IMR-90 (cell line): ENCODE measurements around the gene ANKRD13A. TPM values are rescaled to one million over a fixed set of nuclear protein-coding genes. Genes with fewer than 3 reads are reported as not detected.

ENCODE experiments used
- ATAC-seq: fragments of 200-7000 bp; cut with Tn5 transposase; 2 replicates; pipeline ENCODE4 v1.9.1; 2020; ENCODE audit warnings: low read depth, mild to moderate bottlenecking, moderate library complexity
- BruUV-seq: library from RNA; stranded (reverse); fragments of 400-500 nt; replicated peaks from 2 replicates; lab custom pipeline; 2021; lab: Mats Ljungman, UMichigan
- CTCF ChIA-PET: fragments of 300-600 bp; formaldehyde crosslinking; extraction: SDS; loops from one replicate; lab custom pipeline; 2021; ENCODE audit warnings: antibody characterized with exemption; lab: Yijun Ruan, JAX
- POLR2A ChIA-PET: fragments of 300-600 bp; sonication (Branson Sonifier 250); formaldehyde crosslinking; loops from one replicate; lab custom pipeline; 2022; ENCODE audit warnings: antibody characterized with exemption; ENCODE audit not compliant: unreplicated experiment; lab: Charles Lee
- DNase-seq: peaks from one replicate; pipeline ENCODE4 v3.0.0; 2013
- H2AFZ ChIP-seq: replicated peaks from 2 replicates; pipeline ENCODE3; 2013; ENCODE audit warnings: low read length, mild to moderate bottlenecking; ENCODE audit not compliant: poor library complexity
- H2AK5ac ChIP-seq: 2 replicates; pipeline ENCODE4 v1.6.1; 2013; ENCODE audit warnings: low read depth, low read length, inconsistent platforms
- H2AK9ac ChIP-seq: replicated peaks from 2 replicates; pipeline ENCODE3; 2013; ENCODE audit warnings: mild to moderate bottlenecking, low read depth, low read length, moderate library complexity; ENCODE audit not compliant: poor library complexity
- H2BK120ac ChIP-seq: 2 replicates; pipeline ENCODE4 v1.6.1; 2013; ENCODE audit warnings: low read depth, low read length, inconsistent platforms
- H2BK15ac ChIP-seq: 3 replicates; pipeline ENCODE4 v1.6.1; 2013; ENCODE audit warnings: low read depth, low read length, inconsistent platforms
- H2BK20ac ChIP-seq: 2 replicates; pipeline ENCODE4 v1.6.1; 2013; ENCODE audit warnings: low read depth, mild to moderate bottlenecking, inconsistent platforms, low read length, moderate library complexity
- H2BK5ac ChIP-seq: 2 replicates; pipeline ENCODE4 v1.6.1; 2013; ENCODE audit warnings: mild to moderate bottlenecking, low read depth, low read length, inconsistent platforms; ENCODE audit not compliant: poor library complexity, severe bottlenecking
- H3K14ac ChIP-seq: replicated peaks from 2 replicates; pipeline ENCODE4 v1.6.1; 2013; ENCODE audit warnings: low read depth, low read length, inconsistent platforms
- H3K18ac ChIP-seq: 2 replicates; pipeline ENCODE4 v1.6.1; 2013; ENCODE audit warnings: low read depth, low read length, control low read depth
- H3K23ac ChIP-seq: 2 replicates; pipeline ENCODE4 v1.6.1; 2013; ENCODE audit warnings: low read depth, low read length, inconsistent platforms
- H3K27ac ChIP-seq: 2 replicates; pipeline ENCODE4 v1.5.1; 2013; ENCODE audit warnings: mild to moderate bottlenecking, control low read depth, low read length; ENCODE audit not compliant: insufficient read depth
- H3K27me3 ChIP-seq: 2 replicates; pipeline ENCODE4 v1.6.1; 2013; ENCODE audit warnings: low read length; ENCODE audit not compliant: control insufficient read depth, insufficient read depth
- H3K36me3 ChIP-seq: 2 replicates; pipeline ENCODE4 v1.6.1; 2013; ENCODE audit warnings: low read length, mixed read lengths; ENCODE audit not compliant: control insufficient read depth, insufficient read depth
- H3K4ac ChIP-seq: 2 replicates; pipeline ENCODE4 v1.6.1; 2013; ENCODE audit warnings: low read depth, low read length, inconsistent platforms
- H3K4me1 ChIP-seq: 2 replicates; pipeline ENCODE4 v1.6.1; 2013; ENCODE audit warnings: low read length, mixed read lengths; ENCODE audit not compliant: control insufficient read depth, insufficient read depth
- H3K4me2 ChIP-seq: 2 replicates; pipeline ENCODE4 v1.6.1; 2013; ENCODE audit warnings: low read depth, mild to moderate bottlenecking, control low read depth, low read length, moderate library complexity
- H3K4me3 ChIP-seq: 2 replicates; pipeline ENCODE4 v1.5.1; 2013; ENCODE audit warnings: low read depth, mild to moderate bottlenecking, control low read depth, low read length, moderate library complexity; ENCODE audit not compliant: insufficient read depth
- H3K56ac ChIP-seq: 2 replicates; pipeline ENCODE4 v1.6.1; 2013; ENCODE audit warnings: low read length, inconsistent platforms; ENCODE audit not compliant: insufficient read depth; ENCODE audit errors: extremely low read depth
- H3K79me1 ChIP-seq, 2 experiments: 2 replicates each; pipeline ENCODE4 v1.6.1; 2013; ENCODE audit warnings: low read length in 2 of 2, inconsistent platforms in 1 of 2, low read depth in 1 of 2
- H3K9ac ChIP-seq: 2 replicates; pipeline ENCODE4 v1.6.1; 2013; ENCODE audit warnings: low read depth, low read length, control low read depth
- H3K9me1 ChIP-seq: 2 replicates; pipeline ENCODE4 v1.6.1; 2013; ENCODE audit warnings: low read length, inconsistent platforms; ENCODE audit not compliant: insufficient read depth
- H3K9me3 ChIP-seq: 2 replicates; pipeline ENCODE4 v1.6.1; 2013; ENCODE audit warnings: low read length; ENCODE audit not compliant: control insufficient read depth, insufficient read depth
- H4K20me1 ChIP-seq: 2 replicates; pipeline ENCODE4 v1.6.1; 2013; ENCODE audit warnings: low read length, inconsistent platforms; ENCODE audit not compliant: insufficient read depth
- H4K5ac ChIP-seq: 2 replicates; pipeline ENCODE4 v1.6.1; 2013; ENCODE audit warnings: mild to moderate bottlenecking, low read depth, low read length, control low read depth
- H4K8ac ChIP-seq, 2 experiments: 2 replicates each; pipeline ENCODE4 v1.6.1; 2013; ENCODE audit warnings: low read depth in 2 of 2, low read length in 2 of 2, control low read depth in 1 of 2, inconsistent platforms in 1 of 2
- H4K91ac ChIP-seq: 2 replicates; pipeline ENCODE4 v1.6.1; 2013; ENCODE audit warnings: low read depth, low read length, inconsistent platforms; ENCODE audit not compliant: insufficient read depth
- BHLHE40 ChIP-seq: fragments of 150-350 bp; IDR thresholded peaks from 2 replicates; pipeline ENCODE4 v1.6.1; 2016; ENCODE audit warnings: mild to moderate bottlenecking, low read depth, low read length
- CEBPB ChIP-seq: IDR thresholded peaks from 2 replicates; pipeline ENCODE4 v1.6.1; 2012; ENCODE audit warnings: low read depth, low read length, improper control_type of control experiment
- CHD1 ChIP-seq: IDR thresholded peaks from 2 replicates; pipeline ENCODE4 v1.6.1; 2012; ENCODE audit warnings: low read depth, low read length, improper control_type of control experiment
- ELK1 ChIP-seq: fragments of 150-350 bp; IDR thresholded peaks from 2 replicates; pipeline ENCODE4 v1.6.1; 2016; ENCODE audit warnings: low read depth, mild to moderate bottlenecking, low read length, moderate library complexity, borderline replicate concordance
- FOS ChIP-seq: fragments of 150-350 bp; IDR thresholded peaks from 2 replicates; pipeline ENCODE4 v1.6.1; 2016; ENCODE audit warnings: low read depth, low read length
- MAFK ChIP-seq: IDR thresholded peaks from 2 replicates; pipeline ENCODE4 v1.6.1; 2012; ENCODE audit warnings: low read depth, low read length, improper control_type of control experiment
- MAZ ChIP-seq: IDR thresholded peaks from 2 replicates; pipeline ENCODE4 v1.6.1; 2012; ENCODE audit warnings: low read depth, mild to moderate bottlenecking, low read length, improper control_type of control experiment, moderate library complexity, borderline replicate concordance
- NFE2L2 ChIP-seq: fragments of 150-350 bp; IDR thresholded peaks from 2 replicates; pipeline ENCODE4 v1.6.1; 2016; ENCODE audit warnings: low read depth, mild to moderate bottlenecking, low read length
- SMC3 ChIP-seq: fragments of 150-350 bp; IDR thresholded peaks from 2 replicates; pipeline ENCODE4 v1.6.1; 2016; ENCODE audit warnings: low read depth, mild to moderate bottlenecking, antibody characterized with exemption, low read length, moderate library complexity
- WGBS, 2 experiments: methylation state at CpG; one replicate each; pipeline versions ENCODE4 v1.1.5 to v1.1.7; 2013; ENCODE audit warnings: missing lambda C conversion rate in 2 of 2; ENCODE audit not compliant: insufficient read length in 1 of 2; ENCODE audit errors: extremely low coverage in 2 of 2; 5-methylcytosine and 5-hydroxymethylcytosine counted together
- dilution Hi-C: fragments of 300-500 bp; cut with HindIII; formaldehyde crosslinking; loops from one replicate; pipeline ENCODE4 v1.14.3; 2018; ENCODE audit warnings: low sequenced_read_pairs; ENCODE audit not compliant: unreplicated experiment
- in situ Hi-C: fragments of 300-500 bp; cut with MboI; formaldehyde crosslinking; loops from 3 replicates; pipeline ENCODE4 v1.14.3; 2019; ENCODE audit warnings: low sequenced_read_pairs, inconsistent platforms, mixed read lengths
- intact Hi-C: fragments of 100-400 bp; cut with micrococcal nuclease; formaldehyde crosslinking; loops from 2 replicates; pipeline ENCODE4 v1.10.0; 2022
- polyA plus RNA-seq, 3 experiments: library from polyadenylated mRNA; depleted of rRNA; stranded (reverse); fragments of >200 nt; gene quantifications; 2 replicates each; pipeline ENCODE4 v1.2.3, GENCODE V29; 2012; ENCODE audit warnings: low replicate concordance in 1 of 3
- total RNA-seq: library from RNA; depleted of rRNA; stranded (reverse); fragments of >200 nt; gene quantifications from 2 replicates; pipeline ENCODE4 v1.2.3, GENCODE V29; 2012
- TF ChIP-seq, protein P1 (sequence below): fragments of 150-350 bp; IDR thresholded peaks from 2 replicates; pipeline ENCODE4 v1.6.1; 2017; ENCODE audit warnings: mild to moderate bottlenecking, antibody characterized with exemption, low read length, low read depth
- TF ChIP-seq, protein P2 (sequence below): conservative IDR thresholded peaks from 2 replicates; pipeline ENCODE4 v1.5.1; 2012; ENCODE audit warnings: mild to moderate bottlenecking, low read depth, low read length, improper control_type of control experiment

ANKRD13A gene
- total and polyA plus RNA-seq, 2 of the 4 experiments (the other 2 are of a cell fraction) = 299 to 449 TPM

GRCh38 chr12:110071967-110072366 lies 72.7 kb downstream of the ANKRD13A start:
- CTCF ChIA-PET = no interaction called here
- in situ Hi-C loops = no loop called here

More at GRCh38 chr12:110071967-110072366, 72.7 kb downstream of the ANKRD13A start:
- Histone ChIP-seq H3K4me1 (0 out of 2 replicates have a peak, but pooled peaks cover 2% of the 10 kb centered on the region), H3K36me3 (no peaks in the 10 kb centered on the region), H4K5ac (no peak overlapping the region), H2BK120ac (no peak overlapping the region), H3K4me3 (no peak overlapping the region), H3K27me3 (no peaks in the 10 kb centered on the region), H3K56ac (no peak overlapping the region), H2AFZ (no peak overlapping the region), H2BK5ac (no peak overlapping the region), H4K91ac (no peak overlapping the region), H2BK15ac (no peak overlapping the region), H2AK5ac (no peak overlapping the region), H3K9me1 (no peaks in the 10 kb centered on the region), H3K27ac (no peak overlapping the region), H4K8ac (no peak overlapping the region), H3K79me1 (no peaks in the 10 kb centered on the region), H3K4me2 (no peak overlapping the region), H2AK9ac (no peak overlapping the region), H3K18ac (no peak overlapping the region), H3K14ac (no peak overlapping the region), H3K4ac (no peak overlapping the region), H3K9me3 (no peaks in the 10 kb centered on the region), H2BK20ac (no peak overlapping the region), H3K9ac (no peak overlapping the region), H4K20me1 (no peaks in the 10 kb centered on the region), H3K23ac (no peak overlapping the region)
- no peak for ATAC-seq
- POLR2A ChIA-PET = no interaction called here
- intact Hi-C loops (no loop called here), dilution Hi-C loops (no loop called here)
- WGBS, 2 experiments = no CpG with 5 or more reads among the region's 3 CpGs
- TF ChIP-seq, protein P1, sequence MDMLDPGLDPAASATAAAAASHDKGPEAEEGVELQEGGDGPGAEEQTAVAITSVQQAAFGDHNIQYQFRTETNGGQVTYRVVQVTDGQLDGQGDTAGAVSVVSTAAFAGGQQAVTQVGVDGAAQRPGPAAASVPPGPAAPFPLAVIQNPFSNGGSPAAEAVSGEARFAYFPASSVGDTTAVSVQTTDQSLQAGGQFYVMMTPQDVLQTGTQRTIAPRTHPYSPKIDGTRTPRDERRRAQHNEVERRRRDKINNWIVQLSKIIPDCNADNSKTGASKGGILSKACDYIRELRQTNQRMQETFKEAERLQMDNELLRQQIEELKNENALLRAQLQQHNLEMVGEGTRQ = no peak
- TF ChIP-seq CHD1 (no peak), CEBPB (no peak), MAFK (no peak), ELK1 (no peak), BHLHE40 (no peak), SMC3 (no peak), FOS (no peak), NFE2L2 (no peak), MAZ (no peak)
- TF ChIP-seq, protein P2, sequence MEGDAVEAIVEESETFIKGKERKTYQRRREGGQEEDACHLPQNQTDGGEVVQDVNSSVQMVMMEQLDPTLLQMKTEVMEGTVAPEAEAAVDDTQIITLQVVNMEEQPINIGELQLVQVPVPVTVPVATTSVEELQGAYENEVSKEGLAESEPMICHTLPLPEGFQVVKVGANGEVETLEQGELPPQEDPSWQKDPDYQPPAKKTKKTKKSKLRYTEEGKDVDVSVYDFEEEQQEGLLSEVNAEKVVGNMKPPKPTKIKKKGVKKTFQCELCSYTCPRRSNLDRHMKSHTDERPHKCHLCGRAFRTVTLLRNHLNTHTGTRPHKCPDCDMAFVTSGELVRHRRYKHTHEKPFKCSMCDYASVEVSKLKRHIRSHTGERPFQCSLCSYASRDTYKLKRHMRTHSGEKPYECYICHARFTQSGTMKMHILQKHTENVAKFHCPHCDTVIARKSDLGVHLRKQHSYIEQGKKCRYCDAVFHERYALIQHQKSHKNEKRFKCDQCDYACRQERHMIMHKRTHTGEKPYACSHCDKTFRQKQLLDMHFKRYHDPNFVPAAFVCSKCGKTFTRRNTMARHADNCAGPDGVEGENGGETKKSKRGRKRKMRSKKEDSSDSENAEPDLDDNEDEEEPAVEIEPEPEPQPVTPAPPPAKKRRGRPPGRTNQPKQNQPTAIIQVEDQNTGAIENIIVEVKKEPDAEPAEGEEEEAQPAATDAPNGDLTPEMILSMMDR = no peak
- BruUV-seq = no TSS peak
- no peak for DNase-seq
